Stimulated activated CD8-positive, alpha-beta memory T cell treated with anti-CD3 and anti-CD28 coated beads, Interleukin-12 subunit alpha, Interleukin-12 subunit beta, amount 100 ng/mL, for 4 hours (primary cell): ENCODE data around the gene RAD52.

Experiments used
- DNase-seq: peaks from one replicate; pipeline ENCODE4 v3.0.0-alpha.2; 2020; ENCODE audit warnings: low read depth

Gene RAD52

GRCh38 chr12:868722-869121 is 80.8 kb downstream of the RAD52 start:
- no peak for DNase-seq

- DNase-seq = no peak
Observed at GRCh38 chr12:867905-868304, 81.6 kb downstream of the RAD52 start.

GRCh38 chr12:865614-866013 is 83.9 kb downstream of the RAD52 start:
- DNase-seq = no peak

GRCh38 chr12:863285-863684 is 86.2 kb downstream of the RAD52 start:
- DNase-seq = no peak

DNA sequence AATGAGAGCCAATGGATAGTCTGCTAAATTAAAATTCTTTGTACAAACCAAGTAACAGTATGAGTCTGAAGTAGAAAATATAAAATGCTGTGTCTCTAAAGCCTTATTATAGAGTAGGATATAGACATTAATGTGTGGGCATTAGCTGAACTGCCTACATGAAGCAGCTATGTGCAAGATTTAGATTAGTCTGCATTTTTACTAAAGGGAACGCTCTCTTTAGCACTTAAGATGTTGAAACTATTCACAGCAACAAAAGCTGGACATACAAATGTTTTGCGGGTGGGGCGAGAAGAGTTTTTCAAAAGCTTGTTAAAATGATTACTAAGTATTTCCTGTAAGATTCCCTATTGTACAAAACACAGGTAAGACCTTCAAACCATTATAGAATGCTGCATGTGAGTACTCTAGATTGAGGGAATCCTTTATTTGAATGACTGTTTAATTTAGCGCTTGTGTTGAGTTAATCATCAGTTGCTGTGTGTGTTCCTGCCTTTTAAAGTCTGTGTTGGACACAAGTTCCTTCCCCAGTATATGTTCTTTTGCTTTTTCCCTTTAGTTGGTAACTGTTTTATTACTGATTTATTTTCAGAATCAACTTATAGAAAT is 87.1 kb downstream of the RAD52 start:
- no peak for DNase-seq
